GM12801 (cell line): ENCODE results near the gene ZNF239.

Source experiments
- CTCF ChIP-seq: IDR thresholded peaks from one replicate; pipeline ENCODE4 v1.5.1; 2011; ENCODE audit warnings: control low read depth; ENCODE audit not compliant: insufficient read length; ENCODE audit errors: extremely low read depth

The ZNF239 gene

GRCh38 chr10:43573250-43574000 is 991 bp downstream of the ZNF239 start:
- TF ChIP-seq CTCF = no peak

- TF ChIP-seq CTCF = no peak
Measured at GRCh38 chr10:43570971-43571370, 3.4 kb downstream of the ZNF239 start.

DNA sequence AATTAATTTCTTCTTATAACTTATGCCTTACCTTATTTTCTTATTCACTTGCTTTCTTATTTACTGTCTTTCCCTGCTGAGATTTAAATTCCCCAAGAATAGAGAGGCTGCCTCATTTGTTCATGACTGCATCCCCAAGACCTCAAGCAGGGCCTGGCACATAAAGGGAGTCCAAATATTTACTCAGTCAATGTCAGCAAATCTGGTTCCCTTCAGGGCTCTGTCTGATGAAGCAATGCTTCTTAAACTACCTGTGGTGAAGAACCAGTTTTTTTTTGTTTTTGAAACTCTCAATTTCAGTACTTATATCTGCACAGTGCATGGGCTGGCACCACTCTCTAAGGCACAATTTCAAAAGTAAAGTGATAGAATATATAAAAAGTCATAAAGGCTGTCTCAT is 4.7 kb downstream of the ZNF239 start:
- TF ChIP-seq CTCF = no peak

DNA sequence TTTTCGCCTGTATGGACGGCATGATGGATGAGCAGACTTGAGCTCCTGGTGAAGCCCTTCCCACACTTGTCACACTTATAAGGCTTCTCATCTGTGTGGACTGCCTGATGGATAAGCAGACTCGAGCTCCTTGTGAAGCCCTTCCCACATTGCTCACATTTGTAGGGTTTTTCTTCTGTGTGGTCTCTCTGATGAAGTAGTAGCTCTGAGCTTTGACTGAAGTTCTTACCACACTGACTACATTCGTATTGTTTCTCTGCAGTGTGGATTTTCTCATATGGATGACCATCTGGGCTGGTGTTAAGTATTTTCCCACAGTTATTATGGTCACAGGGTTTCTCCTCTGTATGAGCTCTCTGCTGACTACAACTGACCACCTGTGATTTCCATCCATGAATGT is 17.2 kb downstream of the ZNF239 start:
- no peak for TF ChIP-seq CTCF

DNA sequence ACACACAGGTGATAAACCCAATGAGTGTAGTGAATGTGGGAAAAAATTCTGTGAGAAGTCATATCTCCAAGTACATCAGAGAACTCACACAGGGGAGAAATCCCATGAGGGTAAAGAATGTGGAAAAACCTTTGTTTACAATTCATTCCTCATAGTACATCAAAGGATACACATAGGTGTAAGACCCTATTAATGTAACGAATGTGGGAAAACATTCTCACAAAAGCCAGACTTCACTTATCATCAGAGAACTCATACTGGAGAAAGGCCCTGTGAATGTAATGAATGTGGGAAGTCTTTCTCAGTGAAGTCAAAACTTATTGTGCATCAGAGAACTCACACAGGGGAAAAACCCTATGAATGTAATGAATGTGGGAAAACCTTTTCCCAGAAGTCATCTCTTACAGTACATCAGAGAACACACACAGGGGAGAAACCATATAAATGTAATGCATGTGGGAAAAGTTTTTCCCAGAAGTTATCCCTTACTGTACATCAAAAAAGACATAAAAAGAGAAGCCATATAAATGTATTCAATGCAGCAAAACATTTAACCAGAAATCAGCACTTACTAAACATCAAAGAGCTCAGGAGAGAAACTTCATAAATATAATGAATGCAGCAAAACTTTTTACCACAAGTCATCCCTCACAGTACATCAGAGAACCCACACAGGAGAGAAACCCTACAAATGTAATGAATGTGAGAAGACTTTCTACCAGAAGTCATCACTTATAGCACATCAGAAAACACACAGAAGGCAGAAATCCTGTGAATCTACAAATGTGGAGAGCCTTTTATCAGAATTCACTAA is 49.8 kb downstream of the ZNF239 start:
- no peak for TF ChIP-seq CTCF
